ENCODE results near the gene DDB1. TPM values are rescaled to one million over a fixed set of nuclear protein-coding genes. Genes with fewer than 3 reads are reported as not detected.

The DDB1 gene
- polyA plus RNA-seq, 1 of the 3 experiments (the other 2 are of a cell fraction), result 170 TPM

DNA sequence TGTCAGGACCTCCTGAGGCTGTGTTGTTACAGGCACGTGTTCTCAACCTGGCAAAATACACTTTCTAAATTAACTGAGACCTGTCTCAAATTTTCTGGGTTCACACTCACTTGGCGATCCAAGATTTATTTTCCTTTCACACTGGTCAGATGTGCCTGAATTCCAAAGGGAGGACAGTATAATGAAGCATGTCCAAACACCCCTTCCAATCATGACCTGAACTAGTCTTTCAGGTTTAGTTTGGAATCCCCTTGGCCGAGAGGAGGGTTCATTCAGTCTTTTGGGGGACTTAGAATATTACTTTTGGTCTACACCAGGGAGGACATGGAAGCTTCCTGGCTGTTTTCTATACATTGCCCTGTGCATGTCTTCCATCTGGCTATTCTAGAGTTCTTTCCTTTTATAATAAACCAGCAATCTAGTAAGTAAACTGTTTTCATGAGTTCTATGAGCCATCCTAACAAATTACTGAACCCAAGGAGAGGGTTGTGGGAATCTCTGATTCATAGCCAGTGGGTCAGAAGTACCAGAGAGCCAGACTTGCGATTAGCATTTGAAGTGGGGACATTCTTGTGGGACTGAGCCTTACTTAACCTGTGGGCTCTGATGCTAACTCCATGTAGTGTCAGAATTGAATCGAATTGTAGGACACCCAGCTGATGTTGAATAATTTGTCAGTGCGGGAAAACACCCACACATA is 44.7 kb upstream of the DDB1 start:
- Histone ChIP-seq H3K9me3 (peaks cover 8% of the 10 kb centered on the region; the same call in 1 of the 2 replicates), H3K9me2 (no peaks in the 10 kb centered on the region), H3K4me2 (no peak overlapping the region), H3K36me3 (replicated peaks in 1 of 2; ENCODE audit: control insufficient read depth in 1 of 2, insufficient read depth in 2 of 2, low read length in 1 of 2) (peaks cover 3 to 36% of the 10 kb centered on the region in 2 experiments), H2AFZ (ENCODE audit: low read depth) (no peak overlapping the region), H3K27ac (ENCODE audit: low read depth in 2 of 2, low read length in 1 of 2) (no peak overlapping the region), H4K20me1 (ENCODE audit: insufficient read depth) (no peaks in the 10 kb centered on the region), H3K27me3 (ENCODE audit: insufficient read depth) (no peaks in the 10 kb centered on the region), H3K9ac (no peak overlapping the region), H3K79me2 (ENCODE audit: insufficient read depth) (no peaks in the 10 kb centered on the region), H3K4me1 (ENCODE audit: control insufficient read depth in 1 of 2, insufficient read depth in 2 of 2, low read depth in 1 of 2, low read length in 1 of 2) (peaks cover 0 to 7% of the 10 kb centered on the region in 2 experiments; a peak in 1 of 4 replicates), H3F3A (replicated peaks; ENCODE audit: insufficient read depth) (peaks cover 8% of the 10 kb centered on the region), H3K4me3 (ENCODE audit: low read depth in 2 of 2, low read length in 1 of 2) (no peak overlapping the region)
- POLR2A ChIA-PET, result no interaction called here
- TF ChIP-seq NRF1 (IDR thresholded peaks at IDR 0.05; ENCODE audit: low read depth, low read length) (no peak), ELF1 (IDR thresholded peaks at IDR 0.05) (no peak), RCOR1 (IDR thresholded peaks at IDR 0.05; ENCODE audit: low read length) (no peak), EP300 (IDR thresholded peaks at IDR 0.05; ENCODE audit: borderline replicate concordance in 1 of 2, low read depth in 1 of 2, low read length in 1 of 2) (no peak), GATA2 (CRISPR knock-in tag; IDR thresholded peaks at IDR 0.05) (no peak), GABPA (IDR thresholded peaks at IDR 0.05; ENCODE audit: low read depth) (no peak)
- TF ChIP-seq, protein P1, sequence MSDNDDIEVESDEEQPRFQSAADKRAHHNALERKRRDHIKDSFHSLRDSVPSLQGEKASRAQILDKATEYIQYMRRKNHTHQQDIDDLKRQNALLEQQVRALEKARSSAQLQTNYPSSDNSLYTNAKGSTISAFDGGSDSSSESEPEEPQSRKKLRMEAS (IDR thresholded peaks at IDR 0.05; ENCODE audit: low read depth), result no peak
- TF ChIP-seq, protein P2, sequence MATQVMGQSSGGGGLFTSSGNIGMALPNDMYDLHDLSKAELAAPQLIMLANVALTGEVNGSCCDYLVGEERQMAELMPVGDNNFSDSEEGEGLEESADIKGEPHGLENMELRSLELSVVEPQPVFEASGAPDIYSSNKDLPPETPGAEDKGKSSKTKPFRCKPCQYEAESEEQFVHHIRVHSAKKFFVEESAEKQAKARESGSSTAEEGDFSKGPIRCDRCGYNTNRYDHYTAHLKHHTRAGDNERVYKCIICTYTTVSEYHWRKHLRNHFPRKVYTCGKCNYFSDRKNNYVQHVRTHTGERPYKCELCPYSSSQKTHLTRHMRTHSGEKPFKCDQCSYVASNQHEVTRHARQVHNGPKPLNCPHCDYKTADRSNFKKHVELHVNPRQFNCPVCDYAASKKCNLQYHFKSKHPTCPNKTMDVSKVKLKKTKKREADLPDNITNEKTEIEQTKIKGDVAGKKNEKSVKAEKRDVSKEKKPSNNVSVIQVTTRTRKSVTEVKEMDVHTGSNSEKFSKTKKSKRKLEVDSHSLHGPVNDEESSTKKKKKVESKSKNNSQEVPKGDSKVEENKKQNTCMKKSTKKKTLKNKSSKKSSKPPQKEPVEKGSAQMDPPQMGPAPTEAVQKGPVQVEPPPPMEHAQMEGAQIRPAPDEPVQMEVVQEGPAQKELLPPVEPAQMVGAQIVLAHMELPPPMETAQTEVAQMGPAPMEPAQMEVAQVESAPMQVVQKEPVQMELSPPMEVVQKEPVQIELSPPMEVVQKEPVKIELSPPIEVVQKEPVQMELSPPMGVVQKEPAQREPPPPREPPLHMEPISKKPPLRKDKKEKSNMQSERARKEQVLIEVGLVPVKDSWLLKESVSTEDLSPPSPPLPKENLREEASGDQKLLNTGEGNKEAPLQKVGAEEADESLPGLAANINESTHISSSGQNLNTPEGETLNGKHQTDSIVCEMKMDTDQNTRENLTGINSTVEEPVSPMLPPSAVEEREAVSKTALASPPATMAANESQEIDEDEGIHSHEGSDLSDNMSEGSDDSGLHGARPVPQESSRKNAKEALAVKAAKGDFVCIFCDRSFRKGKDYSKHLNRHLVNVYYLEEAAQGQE (IDR thresholded peaks at IDR 0.05; ENCODE audit: low read depth, low read length), result no peak
- CTCF ChIA-PET, result interaction anchor here (1.1 to 1.9 kb wide), 3 partner anchors 11 to 41 kb away, joined by 3 to 8 read pairs (median 3); no protein-coding TSS in a partner anchor
- no peak for DNase-seq
- 89% methylated on average over 6 of the region's 6 CpGs for WGBS (ENCODE audit: low lambda C conversion rate)

DNA sequence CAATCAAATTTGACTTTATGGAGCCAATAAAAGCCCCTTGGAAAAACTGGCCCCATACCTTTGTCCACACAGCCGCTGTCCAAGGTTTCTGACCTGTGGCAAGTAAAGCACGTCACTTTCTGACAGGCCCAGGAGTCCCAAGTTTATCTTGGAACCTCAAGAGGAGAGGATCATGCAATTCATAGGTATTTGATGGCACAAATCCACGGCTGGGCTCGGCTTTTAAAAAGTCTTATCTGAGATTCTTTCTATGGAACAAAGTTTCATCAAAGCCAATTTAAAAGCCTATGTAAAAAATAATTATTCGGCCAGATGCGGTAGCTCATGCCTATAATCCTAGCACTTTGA is 42.8 kb upstream of the DDB1 start:
- CTCF ChIA-PET, result interaction anchor here (1.9 to 3.7 kb wide), 2 partner anchors 10 to 39 kb away, joined by 8 to 27 read pairs; no protein-coding TSS in a partner anchor
- no peak overlapping the region for H3K27ac ChIP-seq (ENCODE audit: low read depth in 2 of 2, low read length in 1 of 2)

More for the DNA sequence above, 42.8 kb upstream of the DDB1 start:
- Histone ChIP-seq H3F3A (replicated peaks; ENCODE audit: insufficient read depth) (peaks cover 9% of the 10 kb centered on the region), H2AFZ (ENCODE audit: low read depth) (no peak overlapping the region), H4K20me1 (ENCODE audit: insufficient read depth) (no peaks in the 10 kb centered on the region), H3K4me1 (ENCODE audit: control insufficient read depth in 1 of 2, insufficient read depth in 2 of 2, low read depth in 1 of 2, low read length in 1 of 2) (peaks cover 0 to 7% of the 10 kb centered on the region in 2 experiments; a peak in 1 of 4 replicates), H3K4me2 (no peak overlapping the region), H3K36me3 (replicated peaks in 1 of 2; ENCODE audit: control insufficient read depth in 1 of 2, insufficient read depth in 2 of 2, low read length in 1 of 2) (peaks cover 3 to 44% of the 10 kb centered on the region in 2 experiments), H3K4me3 (ENCODE audit: low read depth in 2 of 2, low read length in 1 of 2) (no peak overlapping the region), H3K9me2 (no peaks in the 10 kb centered on the region), H3K9ac (no peak overlapping the region), H3K9me3 (peaks cover 9% of the 10 kb centered on the region; the same call in 1 of the 2 replicates), H3K27me3 (ENCODE audit: insufficient read depth) (no peaks in the 10 kb centered on the region), H3K79me2 (ENCODE audit: insufficient read depth) (no peaks in the 10 kb centered on the region)
- no peak for DNase-seq
- TF ChIP-seq, protein P2 (IDR thresholded peaks at IDR 0.05; ENCODE audit: low read depth, low read length), result 0 out of 2 replicates have a peak, but pooled peaks have one; percentile 16
- TF ChIP-seq FOXM1 (IDR thresholded peaks at IDR 0.05; ENCODE audit: low read depth), result no peak
- no peak for TF ChIP-seq JUND (IDR thresholded peaks at IDR 0.05)
- TF ChIP-seq MEF2A (IDR thresholded peaks at IDR 0.05; ENCODE audit: borderline replicate concordance, low read depth), result no peak
- no peak for TF ChIP-seq RXRA (IDR thresholded peaks at IDR 0.05; ENCODE audit: borderline replicate concordance, low read depth)
- TF ChIP-seq SIN3A (IDR thresholded peaks at IDR 0.05; ENCODE audit: borderline replicate concordance, low read depth, low read length), result no peak
- POLR2A ChIA-PET, result no interaction called here
- 97% methylated on average over 6 of the region's 6 CpGs for WGBS (ENCODE audit: low lambda C conversion rate)

Measured in SK-N-SH (cell line).